GM12874 (cell line): ENCODE measurements around the gene IQGAP2.

Experiments
- TF ChIP-seq, protein P1 (sequence below): IDR thresholded peaks from 2 replicates; pipeline ENCODE4 v1.5.1; 2011; ENCODE audit warnings: low read depth, mild to moderate bottlenecking, control low read depth, low read length, moderate library complexity; ENCODE audit not compliant: insufficient read depth

IQGAP2 gene

DNA sequence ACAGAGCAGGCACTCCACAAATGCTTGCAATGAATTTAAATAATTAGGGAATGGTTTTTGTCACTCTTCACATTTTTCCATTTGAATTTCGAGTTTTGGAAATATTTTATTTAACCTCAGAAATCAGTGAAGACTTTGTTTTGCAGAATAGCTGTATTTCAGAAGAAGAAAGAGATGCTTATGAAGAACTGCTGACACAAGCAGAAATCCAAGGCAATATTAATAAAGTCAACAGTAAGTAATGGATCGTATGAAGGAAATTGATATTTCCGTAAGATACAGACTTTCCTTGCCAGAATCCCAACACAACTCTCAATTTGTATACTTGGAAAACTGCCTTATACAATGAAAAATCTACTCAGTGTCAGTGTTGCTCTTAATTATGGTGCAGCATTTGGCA lies 189.6 kb downstream of the IQGAP2 start:
- TF ChIP-seq, protein P1, sequence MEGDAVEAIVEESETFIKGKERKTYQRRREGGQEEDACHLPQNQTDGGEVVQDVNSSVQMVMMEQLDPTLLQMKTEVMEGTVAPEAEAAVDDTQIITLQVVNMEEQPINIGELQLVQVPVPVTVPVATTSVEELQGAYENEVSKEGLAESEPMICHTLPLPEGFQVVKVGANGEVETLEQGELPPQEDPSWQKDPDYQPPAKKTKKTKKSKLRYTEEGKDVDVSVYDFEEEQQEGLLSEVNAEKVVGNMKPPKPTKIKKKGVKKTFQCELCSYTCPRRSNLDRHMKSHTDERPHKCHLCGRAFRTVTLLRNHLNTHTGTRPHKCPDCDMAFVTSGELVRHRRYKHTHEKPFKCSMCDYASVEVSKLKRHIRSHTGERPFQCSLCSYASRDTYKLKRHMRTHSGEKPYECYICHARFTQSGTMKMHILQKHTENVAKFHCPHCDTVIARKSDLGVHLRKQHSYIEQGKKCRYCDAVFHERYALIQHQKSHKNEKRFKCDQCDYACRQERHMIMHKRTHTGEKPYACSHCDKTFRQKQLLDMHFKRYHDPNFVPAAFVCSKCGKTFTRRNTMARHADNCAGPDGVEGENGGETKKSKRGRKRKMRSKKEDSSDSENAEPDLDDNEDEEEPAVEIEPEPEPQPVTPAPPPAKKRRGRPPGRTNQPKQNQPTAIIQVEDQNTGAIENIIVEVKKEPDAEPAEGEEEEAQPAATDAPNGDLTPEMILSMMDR = no peak

DNA sequence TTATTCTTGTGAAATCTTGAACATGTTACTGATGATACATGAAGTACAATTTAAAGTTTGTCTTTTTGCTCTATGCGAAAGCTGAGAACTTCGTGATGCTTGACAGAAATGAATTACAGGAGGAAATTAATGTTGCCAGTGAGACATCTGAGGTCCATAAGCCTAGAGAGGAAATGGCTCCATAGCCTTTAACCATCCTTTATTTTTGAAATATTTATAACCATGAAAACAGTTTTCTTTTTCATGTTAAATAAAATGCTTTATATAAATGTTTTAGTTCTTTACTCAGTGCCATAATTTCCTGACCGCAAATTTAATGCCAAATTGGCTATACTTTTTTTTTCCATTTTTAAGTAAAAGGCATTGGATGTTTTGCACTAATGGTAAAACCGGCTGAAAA lies 191.0 kb downstream of the IQGAP2 start:
- TF ChIP-seq, protein P1 = no peak

DNA sequence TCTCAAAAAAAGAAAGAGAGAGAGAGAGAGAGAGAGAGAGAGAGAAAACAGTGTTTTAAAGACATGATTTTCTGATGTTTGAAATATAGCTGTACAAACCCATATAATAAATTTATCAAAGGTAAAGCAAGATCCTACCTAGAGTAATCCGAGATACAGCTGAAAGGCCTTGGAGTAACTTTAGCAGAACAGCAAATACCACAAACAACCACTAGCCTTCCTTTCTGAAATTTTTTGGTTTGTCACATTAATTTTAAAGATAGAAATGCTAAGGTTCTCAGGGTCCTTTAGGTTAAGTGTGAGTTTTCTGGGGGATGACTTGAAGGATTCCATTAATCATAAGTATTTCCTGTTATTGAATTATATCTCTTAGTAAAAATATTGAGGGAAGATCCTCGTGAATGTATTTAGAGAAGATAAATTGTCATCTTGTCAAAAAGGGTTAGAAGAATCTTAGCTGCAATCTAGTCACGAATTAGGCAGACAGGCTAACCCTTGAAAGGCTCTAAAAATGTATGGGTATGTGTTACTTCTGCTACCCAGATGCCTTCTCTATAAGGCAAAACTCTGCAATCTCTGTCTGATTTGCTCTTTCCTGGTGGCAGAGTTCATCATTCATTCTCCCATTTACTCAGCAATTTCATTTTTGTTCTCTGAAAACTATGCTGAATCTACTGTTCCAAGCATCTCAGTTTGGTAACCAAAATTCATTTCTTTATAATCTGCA lies 192.8 kb downstream of the IQGAP2 start:
- TF ChIP-seq, protein P1 = no peak

DNA sequence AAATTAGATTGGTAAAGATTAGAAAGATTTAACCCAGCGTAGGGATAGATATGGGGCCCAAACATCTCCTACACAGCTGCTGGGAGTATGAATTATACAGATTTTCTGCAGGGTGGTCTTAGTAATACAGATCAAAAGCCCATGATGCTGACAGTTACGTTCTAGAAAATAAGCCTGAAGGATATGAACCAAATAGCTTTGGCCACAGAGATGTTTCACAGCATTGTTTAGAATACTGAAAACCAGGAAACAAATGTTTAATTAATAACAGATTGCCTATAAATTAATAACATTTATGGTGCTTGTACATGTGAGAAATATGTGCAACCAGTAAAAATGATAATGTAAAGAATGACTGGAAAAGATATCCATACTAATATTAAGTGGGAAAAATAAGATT lies 195.4 kb downstream of the IQGAP2 start:
- TF ChIP-seq, protein P1 = no peak

DNA sequence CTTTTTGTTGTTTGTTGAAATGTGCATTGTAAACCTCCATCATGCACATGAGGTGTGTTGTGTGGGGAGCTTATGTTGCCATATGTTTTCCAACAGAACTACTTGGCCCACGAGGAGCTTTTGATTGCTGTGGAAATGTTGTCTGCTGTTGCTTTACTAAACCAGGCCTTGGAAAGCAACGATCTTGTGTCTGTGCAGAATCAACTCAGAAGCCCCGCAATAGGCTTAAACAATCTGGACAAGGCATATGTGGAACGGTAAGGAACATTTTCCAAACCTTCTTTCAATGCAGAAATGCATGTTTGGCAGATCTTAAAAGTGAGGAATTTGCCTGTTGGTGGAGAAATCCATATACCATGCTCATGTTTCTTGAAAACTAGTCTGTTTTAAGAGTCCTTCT lies 197.6 kb downstream of the IQGAP2 start:
- TF ChIP-seq, protein P1 = no peak

DNA sequence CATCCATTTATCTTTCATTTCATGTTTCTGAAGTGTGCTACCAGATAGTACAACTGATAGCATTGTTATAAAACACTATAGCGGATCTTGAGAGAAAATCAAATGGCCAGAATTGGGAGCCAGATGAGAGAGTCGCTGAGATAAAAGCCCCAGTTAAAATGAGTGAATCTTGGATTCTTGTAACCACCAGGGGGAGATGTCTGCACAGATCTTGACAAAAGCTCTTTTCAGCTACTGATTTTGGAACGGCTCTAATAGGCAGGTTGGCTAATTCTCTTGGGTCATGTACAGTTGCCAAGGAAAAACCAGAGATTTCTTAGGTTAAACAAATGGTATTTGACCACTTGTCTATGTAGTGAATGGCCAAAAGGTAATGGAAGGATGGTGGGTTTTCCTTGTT lies 198.4 kb downstream of the IQGAP2 start:
- TF ChIP-seq, protein P1 = peak; percentile 53

DNA sequence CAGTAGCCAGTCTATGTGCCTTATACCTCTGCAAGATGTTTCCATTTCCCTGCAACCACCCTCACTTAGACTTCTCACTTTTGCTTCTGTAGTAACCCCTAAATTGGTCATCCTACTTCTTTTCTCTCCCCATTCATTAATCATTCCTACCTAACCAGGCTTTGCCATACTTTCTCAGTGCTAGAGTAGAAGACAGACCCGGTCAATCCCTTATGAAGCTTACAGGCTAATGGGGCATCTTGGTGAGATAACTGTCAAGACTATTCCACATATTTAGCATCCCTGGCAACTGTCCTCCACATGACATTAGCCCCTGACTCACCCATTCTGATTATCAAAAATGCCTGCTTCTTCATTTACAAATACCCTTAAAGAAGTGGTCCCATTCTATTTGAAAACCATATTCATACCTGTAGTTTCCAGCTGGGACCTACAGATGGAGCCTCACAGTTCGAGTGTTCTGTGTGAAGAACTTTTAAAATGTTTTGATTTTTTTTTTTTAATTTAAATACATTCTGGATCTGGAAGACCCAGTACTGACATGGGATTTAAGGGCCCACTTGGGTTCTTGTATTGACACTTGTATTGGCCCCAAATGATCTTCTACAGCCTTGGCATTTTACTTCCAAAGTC lies 199.1 kb downstream of the IQGAP2 start:
- TF ChIP-seq, protein P1 = no peak
